Endothelial cell of umbilical vein (primary cell): ENCODE results near the gene SELE. TPM values are rescaled to one million over a fixed set of nuclear protein-coding genes. Genes with fewer than 3 reads are reported as not detected.

ENCODE experiments used
- BruUV-seq: library from RNA; stranded (reverse); fragments of 400-500 nt; replicated peaks from 2 replicates; lab custom pipeline; 2021; lab: Mats Ljungman, UMichigan
- CTCF ChIA-PET: fragments of 300-600, 350-600 bp; sonication (Branson Sonifier 250); formaldehyde crosslinking; loops from one replicate; lab custom pipeline; 2021; ENCODE audit warnings: antibody characterized with exemption, inconsistent platforms; lab: Charles Lee
- POLR2A ChIA-PET: fragments of 300-600, 350-600 bp; sonication (Branson Sonifier 250); formaldehyde crosslinking; loops from one replicate; lab custom pipeline; 2021; ENCODE audit warnings: antibody characterized with exemption, inconsistent platforms; lab: Charles Lee
- DNase-seq: peaks from one replicate; pipeline ENCODE4 v3.0.0-alpha.2; 2011; ENCODE audit warnings: low read depth, low spot score
- FAIRE-seq: peaks from 2 replicates; lab custom pipeline; 2011; peaks lifted over from hg19 to GRCh38; lab: Jason Lieb, UNC
- H2AFZ ChIP-seq: 2 replicates; pipeline ENCODE4 v1.6.0; 2012; ENCODE audit warnings: low read depth, low read length, control low read depth, inconsistent platforms
- H3K27ac ChIP-seq: 2 replicates; pipeline ENCODE4 v1.5.1; 2011; ENCODE audit warnings: low read depth, mild to moderate bottlenecking, control low read depth, low read length, moderate library complexity; ENCODE audit not compliant: insufficient read depth
- H3K27me3 ChIP-seq, 2 experiments: 2 replicates each; pipeline versions ENCODE4 v1.6.0 to v1.6.1; 2011; ENCODE audit warnings: low read length in 2 of 2, mixed read lengths in 1 of 2; ENCODE audit not compliant: control insufficient read depth in 2 of 2, insufficient read depth in 2 of 2
- H3K36me3 ChIP-seq, 2 experiments: 2 replicates in 1 of 2; 3 replicates in 1 of 2; pipeline ENCODE4 v1.5.1; 2011; ENCODE audit warnings: low read length in 2 of 2, mild to moderate bottlenecking in 1 of 2, moderate library complexity in 1 of 2; ENCODE audit not compliant: control insufficient read depth in 2 of 2, insufficient read depth in 2 of 2; ENCODE audit errors: extremely low read depth in 1 of 2
- H3K4me1 ChIP-seq: 3 replicates; pipeline ENCODE4 v1.5.1; 2011; ENCODE audit warnings: mild to moderate bottlenecking, low read length; ENCODE audit not compliant: control insufficient read depth, insufficient read depth; ENCODE audit errors: extremely low read depth
- H3K4me2 ChIP-seq: 2 replicates; pipeline ENCODE4 v1.6.1; 2011; ENCODE audit warnings: low read length, control low read depth, mixed read lengths; ENCODE audit not compliant: insufficient read depth
- H3K4me3 ChIP-seq, 3 experiments: fragments of 200-600 bp in 1 of 3; sonication (generic), shearing (Covaris generic) in 1 of 3; replicated peaks in 1 of 3; 2 replicates each; pipeline ENCODE4 v1.5.1; 2011 to 2016; ENCODE audit warnings: control low read depth in 3 of 3, low read length in 3 of 3, mild to moderate bottlenecking in 2 of 3, inconsistent platforms in 1 of 3, low read depth in 1 of 3, moderate library complexity in 1 of 3; ENCODE audit not compliant: insufficient read depth in 1 of 3
- H3K79me2 ChIP-seq: 2 replicates; pipeline ENCODE4 v1.6.0; 2012; ENCODE audit warnings: low read length, inconsistent platforms; ENCODE audit not compliant: control insufficient read depth, insufficient read depth
- H3K9ac ChIP-seq: replicated peaks from 2 replicates; pipeline ENCODE3; 2011; ENCODE audit warnings: low read length, control low read depth; ENCODE audit not compliant: insufficient read depth; ENCODE audit errors: extremely low read depth
- H3K9me1 ChIP-seq: replicated peaks from 3 replicates; pipeline ENCODE4 v1.6.0; 2011; ENCODE audit warnings: mild to moderate bottlenecking, low read length; ENCODE audit not compliant: control insufficient read depth, insufficient read depth; ENCODE audit errors: extremely low read depth
- H3K9me3 ChIP-seq: replicated peaks from 2 replicates; pipeline ENCODE4 v1.5.1; 2012; ENCODE audit warnings: low read length, inconsistent platforms; ENCODE audit not compliant: control insufficient read depth, insufficient read depth
- H4K20me1 ChIP-seq: replicated peaks from 2 replicates; pipeline ENCODE3; 2011; ENCODE audit warnings: mild to moderate bottlenecking, low read length; ENCODE audit not compliant: control insufficient read depth, insufficient read depth; ENCODE audit errors: extremely low read depth
- CTCF ChIP-seq, 2 donors: IDR thresholded peaks; 1 replicate in 1 of 2; 2 replicates in 1 of 2; pipeline ENCODE4 v1.5.1; 2011; ENCODE audit warnings: low read length in 2 of 2, mild to moderate bottlenecking in 2 of 2, moderate library complexity in 2 of 2, control low read depth in 1 of 2, inconsistent platforms in 1 of 2, low read depth in 1 of 2; ENCODE audit not compliant: insufficient read depth in 1 of 2; ENCODE audit errors: extremely low read depth in 1 of 2
- EZH2 ChIP-seq: IDR thresholded peaks from 2 replicates; pipeline ENCODE4 v1.6.1; 2012; ENCODE audit warnings: borderline replicate concordance, low read depth, mild to moderate bottlenecking, moderate library complexity, low read length, inconsistent platforms; ENCODE audit not compliant: severe bottlenecking
- FOS ChIP-seq: IDR thresholded peaks from 2 replicates; pipeline ENCODE4 v1.6.1; 2011; ENCODE audit warnings: mild to moderate bottlenecking, low read length, moderate library complexity, borderline replicate concordance; ENCODE audit not compliant: insufficient read depth
- GATA2 ChIP-seq: IDR thresholded peaks from 2 replicates; pipeline ENCODE4 v1.7.0; 2011; ENCODE audit warnings: low read depth, mild to moderate bottlenecking, moderate library complexity, mixed read lengths, low read length; ENCODE audit not compliant: insufficient read length, insufficient read depth
- JUN ChIP-seq: IDR thresholded peaks from 2 replicates; pipeline ENCODE4 v1.6.1; 2011; ENCODE audit warnings: borderline replicate concordance, low read depth; ENCODE audit not compliant: insufficient read length, insufficient read depth
- MAX ChIP-seq: IDR thresholded peaks from 2 replicates; pipeline ENCODE4 v1.6.1; 2011; ENCODE audit not compliant: insufficient read depth, insufficient read length
- MYC ChIP-seq: IDR thresholded peaks from one replicate; pipeline ENCODE4 v1.6.1; 2011; ENCODE audit warnings: mild to moderate bottlenecking, low read depth, low read length
- POLR2A ChIP-seq: IDR thresholded peaks from 2 replicates; pipeline ENCODE4 v1.6.1; 2012; ENCODE audit warnings: low read depth, mild to moderate bottlenecking, control low read depth, low read length
- POLR2AphosphoS5 ChIP-seq: IDR thresholded peaks from 2 replicates; pipeline ENCODE4 v1.6.1; 2012; ENCODE audit warnings: low read depth, mild to moderate bottlenecking, control low read depth, low read length, moderate library complexity; ENCODE audit not compliant: insufficient read depth
- dilution Hi-C: fragments of 300-500 bp; cut with MboI; formaldehyde crosslinking; loops from one replicate; pipeline ENCODE4 v1.15.0; 2019; ENCODE audit warnings: low sequenced_read_pairs; ENCODE audit not compliant: extremely low pct_ligation_motif_present
- intact Hi-C: fragments of 100-400 bp; cut with micrococcal nuclease; formaldehyde crosslinking; loops from one replicate; pipeline ENCODE4 v1.10.0; 2022
- polyA plus RNA-seq, 4 experiments: library from polyadenylated mRNA; depleted of rRNA in 3 of 4; stranded (reverse) in 3 of 4; unstranded in 1 of 4; fragments of >200 nt; gene quantifications; 2 replicates each; pipeline versions ENCODE4 v1.2.1 to v1.2.3, GENCODE V29; 2011 to 2012; ENCODE audit warnings: missing spikeins in 1 of 4
- total RNA-seq: library from RNA; stranded (reverse); gene quantifications from 2 replicates; pipeline ENCODE4 v1.2.3, GENCODE V29; 2021

SELE gene
- total and polyA plus RNA-seq, 2 donors (not counting 3 experiments of a cell fraction or from before 2014, with no cell fraction given) = 1.5 to 4.7 TPM

GRCh38 chr1:169768161-169768560 is 34.3 kb upstream of the SELE start:
- FAIRE-seq (no peak), DNase-seq (no peak)
- ChIA-PET CTCF (no interaction called here), POLR2A (no interaction called here)
- Histone ChIP-seq H3K9ac (no peak overlapping the region), H3K4me2 (no peak overlapping the region), H3K36me3 (no peaks in the 10 kb centered on the region), H3K9me1 (no peaks in the 10 kb centered on the region), H4K20me1 (no peaks in the 10 kb centered on the region), H3K4me1 (no peaks in the 10 kb centered on the region), H3K79me2 (no peaks in the 10 kb centered on the region), H3K9me3 (no peaks in the 10 kb centered on the region), H3K4me3 (no peak overlapping the region), H2AFZ (no peak overlapping the region), H3K27ac (no peak overlapping the region), H3K27me3 (peaks cover 1 to 2% of the 10 kb centered on the region in 2 experiments)
- dilution Hi-C loops (no loop called here), intact Hi-C loops (no loop called here)
- BruUV-seq = no TSS peak
- TF ChIP-seq POLR2A (no peak), EZH2 (no peak), JUN (no peak), POLR2AphosphoS5 (no peak), FOS (no peak), CTCF (IDR thresholded peaks at IDR 0.05; ENCODE audit: extremely low read depth in 1 of 2, insufficient read depth in 1 of 2, low read depth in 1 of 2, low read length in 2 of 2) (no peak), GATA2 (no peak), MYC (no peak), MAX (no peak)
